Breast epithelium (tissue), 4 donors: ENCODE data around the gene HMGXB3. TPM values are rescaled to one million over a fixed set of nuclear protein-coding genes. Genes with fewer than 3 reads are reported as not detected.

ENCODE experiments used
- DNase-seq, 2 donors: peaks; one replicate each; pipeline ENCODE4 v3.0.0-alpha.2; 2019; ENCODE audit warnings: low spot score in 2 of 2
- H3K27ac ChIP-seq, 2 donors: fragments of 200-600 bp; sonication (generic) in 1 of 2; one replicate each; pipeline ENCODE4 v1.5.1; 2016 to 2019; ENCODE audit warnings: mild to moderate bottlenecking in 1 of 2
- H3K27me3 ChIP-seq, 2 donors: fragments of 200-600 bp; sonication (generic) in 1 of 2; one replicate each; pipeline versions ENCODE4 v1.5.1 to v1.6.0; 2017 to 2019; ENCODE audit warnings: control low read depth in 1 of 2, mild to moderate bottlenecking in 1 of 2
- H3K36me3 ChIP-seq: fragments of 200-600 bp; one replicate; pipeline ENCODE4 v1.5.1; 2019
- H3K4me1 ChIP-seq, 2 donors: fragments of 200-600 bp; sonication (generic); one replicate each; pipeline ENCODE4 v1.5.1; 2016 to 2019; ENCODE audit warnings: control low read depth in 1 of 2
- H3K4me3 ChIP-seq, 3 donors: fragments of 200-600 bp; sonication (generic); 1 replicate in 2 of 3; 2 replicates in 1 of 3; pipeline ENCODE4 v1.5.1; 2016 to 2019; ENCODE audit warnings: mild to moderate bottlenecking in 3 of 3, moderate library complexity in 2 of 3
- H3K9me3 ChIP-seq, 2 donors: fragments of 200-600 bp; sonication (generic) in 1 of 2; one replicate each; pipeline ENCODE4 v1.5.1; 2016 to 2019; ENCODE audit warnings: control low read depth in 1 of 2
- CTCF ChIP-seq, 3 donors: fragments of 450-650 bp; IDR thresholded peaks; one replicate each; pipeline ENCODE4 v1.5.1; 2016 to 2017; ENCODE audit warnings: antibody characterized with exemption in 3 of 3, mild to moderate bottlenecking in 3 of 3, moderate library complexity in 3 of 3
- POLR2A ChIP-seq: fragments of 450-650 bp; IDR thresholded peaks from one replicate; pipeline ENCODE4 v1.6.1; 2016; ENCODE audit warnings: antibody characterized with exemption, mild to moderate bottlenecking, moderate library complexity
- POLR2AphosphoS5 ChIP-seq, 3 donors: sonication (generic); formaldehyde crosslinking; IDR thresholded peaks; one replicate each; pipeline ENCODE4 v1.6.1; 2017; ENCODE audit warnings: antibody characterized with exemption in 3 of 3
- intact Hi-C: fragments of 100-400 bp; cut with DNase I; formaldehyde crosslinking; loops from one replicate; pipeline ENCODE4 v1.15.1; 2023; ENCODE audit warnings: low total_unique reads
- total RNA-seq, 3 donors: library from RNA; depleted of rRNA; stranded (reverse); fragments of >200 nt; gene quantifications; one replicate each; pipeline ENCODE4 v1.1.0, GENCODE V29; 2016

HMGXB3 gene
- total RNA-seq, 3 donors from 2014 or later = 35.2 to 80.9 (median 57.7) TPM

- H3K27me3 ChIP-seq = no peaks in the 10 kb centered on the region
- no peak for DNase-seq
- peaks cover 5% of the 10 kb centered on the region for H3K36me3 ChIP-seq
- intact Hi-C loops = no loop called here
- no peak overlapping the region for H3K4me3 ChIP-seq
- TF ChIP-seq CTCF (IDR thresholded peaks at IDR 0.05) (no peak), POLR2A (no peak), POLR2AphosphoS5 (IDR thresholded peaks at IDR 0.05) (no peak)
- H3K4me1 ChIP-seq = no peaks in the 10 kb centered on the region
- H3K9me3 ChIP-seq = no peaks in the 10 kb centered on the region
- no peak overlapping the region for H3K27ac ChIP-seq
Measured at GRCh38 chr5:150042459-150042858, 41.9 kb downstream of the HMGXB3 start.

- no peak overlapping the region for H3K27ac ChIP-seq
- DNase-seq = no peak
- H3K27me3 ChIP-seq = no peaks in the 10 kb centered on the region
- H3K9me3 ChIP-seq = no peaks in the 10 kb centered on the region
- no peaks in the 10 kb centered on the region for H3K4me1 ChIP-seq
- H3K36me3 ChIP-seq = peaks cover 18% of the 10 kb centered on the region
- no peak for TF ChIP-seq CTCF (IDR thresholded peaks at IDR 0.05)
- no peak for TF ChIP-seq POLR2AphosphoS5 (IDR thresholded peaks at IDR 0.05)
- TF ChIP-seq POLR2A = no peak
- no peak overlapping the region for H3K4me3 ChIP-seq
- intact Hi-C loops = no loop called here
Measured at GRCh38 chr5:150043657-150044328, 43.3 kb downstream of the HMGXB3 start.

- no peak for DNase-seq
- TF ChIP-seq CTCF (IDR thresholded peaks at IDR 0.05) (no peak), POLR2AphosphoS5 (IDR thresholded peaks at IDR 0.05) (no peak)
- Histone ChIP-seq H3K4me1 (no peaks in the 10 kb centered on the region), H3K27me3 (no peaks in the 10 kb centered on the region), H3K4me3 (no peak overlapping the region), H3K27ac (no peak overlapping the region), H3K36me3 (peaks cover 24% of the 10 kb centered on the region), H3K9me3 (no peaks in the 10 kb centered on the region)
- intact Hi-C loops = no loop called here
Measured at GRCh38 chr5:150044329-150044681, 43.8 kb downstream of the HMGXB3 start.

GRCh38 chr5:150044712-150045111 lies 44.2 kb downstream of the HMGXB3 start:
- no peaks in the 10 kb centered on the region for H3K4me1 ChIP-seq
- no peak for DNase-seq
- H3K36me3 ChIP-seq = peaks cover 24% of the 10 kb centered on the region
- no peak overlapping the region for H3K27ac ChIP-seq
- intact Hi-C loops = no loop called here
- no peaks in the 10 kb centered on the region for H3K27me3 ChIP-seq
- no peak for TF ChIP-seq CTCF (IDR thresholded peaks at IDR 0.05)
- no peak for TF ChIP-seq POLR2AphosphoS5 (IDR thresholded peaks at IDR 0.05)
- H3K4me3 ChIP-seq = no peak overlapping the region
- H3K9me3 ChIP-seq = no peaks in the 10 kb centered on the region

- TF ChIP-seq POLR2AphosphoS5 (IDR thresholded peaks at IDR 0.05) = no peak
- TF ChIP-seq POLR2A = no peak
- no peak for TF ChIP-seq CTCF (IDR thresholded peaks at IDR 0.05)
- no peak overlapping the region for H3K27ac ChIP-seq
- intact Hi-C loops = no loop called here
- peaks cover 24% of the 10 kb centered on the region for H3K36me3 ChIP-seq
- DNase-seq = no peak
- no peaks in the 10 kb centered on the region for H3K4me1 ChIP-seq
- H3K27me3 ChIP-seq = no peaks in the 10 kb centered on the region
- H3K4me3 ChIP-seq = no peak overlapping the region
- H3K9me3 ChIP-seq = no peaks in the 10 kb centered on the region
Measured at GRCh38 chr5:150045549-150045948, 45.0 kb downstream of the HMGXB3 start.
